Stimulated activated CD8-positive, alpha-beta memory T cell treated with anti-CD3 and anti-CD28 coated beads, Interleukin-7, amount 100 ng/mL, for 1 hour (primary cell): ENCODE data around the gene ZBTB22.
"Not testable (repeated sequence)": the region's sequence is repeated elsewhere in the genome, so short reads cannot be mapped to it uniquely, and the experiment has no call there.

Experiments
- DNase-seq, 2 donors: peaks; one replicate each; pipeline ENCODE4 v3.0.0-alpha.2; 2020; ENCODE audit warnings: low read depth in 2 of 2

The ZBTB22 gene

GRCh38 chr6:33279257-33279695 is 38.3 kb downstream of the ZBTB22 start:
- no peak for DNase-seq

DNA sequence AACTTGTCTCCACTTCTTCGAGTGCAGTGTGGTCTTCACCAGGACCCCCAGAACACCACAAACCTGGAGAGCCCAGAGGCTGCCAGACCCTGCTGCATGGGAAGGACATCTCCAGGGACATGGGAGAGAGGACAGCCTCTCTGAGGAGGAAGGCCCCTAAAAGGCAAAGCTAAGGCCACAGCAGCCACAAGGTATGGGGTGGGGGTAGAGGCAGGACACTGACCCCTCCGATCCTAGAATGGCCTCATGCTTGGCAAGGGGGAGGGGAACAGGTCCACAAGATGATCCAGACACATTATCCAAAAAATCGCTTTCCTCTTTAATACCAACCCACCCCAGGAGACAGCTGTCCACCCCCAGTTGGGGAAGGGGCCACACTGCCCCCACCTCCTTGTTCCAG is 38.7 kb downstream of the ZBTB22 start:
- DNase-seq = no peak

DNA sequence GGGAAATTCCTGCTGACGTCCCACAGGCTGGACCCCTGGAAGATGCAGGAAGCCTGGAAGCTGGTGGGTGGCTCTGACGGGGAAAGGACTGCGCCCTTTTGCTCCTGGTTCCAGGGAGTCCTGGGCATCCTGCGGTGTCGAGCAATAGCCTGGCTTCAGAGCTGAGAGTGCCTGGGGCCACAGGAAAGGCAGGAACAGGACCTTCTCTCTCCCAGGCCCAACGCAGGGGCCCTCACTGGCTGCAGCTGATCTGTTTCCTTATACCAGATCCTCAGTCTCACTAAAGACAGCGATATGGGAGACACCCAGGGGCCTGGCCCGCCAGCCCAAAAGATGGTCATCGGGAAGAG is 39.2 kb downstream of the ZBTB22 start:
- no peak for DNase-seq

DNA sequence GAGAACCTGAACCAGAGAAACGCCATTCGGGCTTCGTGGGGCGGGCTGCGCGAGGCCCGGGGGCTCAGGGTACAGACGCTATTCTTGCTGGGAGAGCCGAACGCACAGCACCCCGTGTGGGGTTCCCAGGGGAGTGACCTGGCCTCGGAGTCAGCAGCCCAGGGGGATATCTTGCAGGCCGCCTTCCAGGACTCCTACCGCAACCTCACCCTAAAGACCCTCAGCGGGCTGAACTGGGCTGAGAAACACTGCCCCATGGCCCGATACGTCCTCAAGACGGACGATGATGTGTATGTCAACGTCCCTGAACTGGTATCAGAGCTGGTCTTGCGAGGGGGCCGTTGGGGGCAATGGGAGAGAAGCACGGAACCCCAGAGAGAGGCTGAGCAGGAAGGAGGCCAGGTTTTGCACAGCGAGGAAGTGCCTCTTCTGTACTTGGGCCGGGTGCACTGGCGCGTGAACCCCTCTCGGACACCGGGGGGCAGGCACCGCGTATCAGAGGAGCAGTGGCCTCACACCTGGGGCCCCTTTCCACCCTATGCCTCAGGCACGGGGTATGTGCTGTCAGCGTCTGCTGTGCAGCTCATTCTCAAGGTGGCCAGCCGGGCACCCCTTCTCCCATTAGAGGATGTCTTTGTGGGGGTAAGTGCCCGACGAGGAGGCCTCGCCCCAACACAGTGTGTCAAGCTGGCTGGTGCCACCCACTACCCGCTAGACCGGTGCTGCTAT is 39.7 kb downstream of the ZBTB22 start:
- no peak for DNase-seq

- DNase-seq = peak in 1 of 2 donors; percentile 46
Measured at GRCh38 chr6:33276864-33277662, 40.5 kb downstream of the ZBTB22 start, which contains the start of gene B3GALT4. Gene B3GALT4 (plus strand): TSS chr6:33277123. CDS start chr6:33277420, 297 bp downstream.

DNA sequence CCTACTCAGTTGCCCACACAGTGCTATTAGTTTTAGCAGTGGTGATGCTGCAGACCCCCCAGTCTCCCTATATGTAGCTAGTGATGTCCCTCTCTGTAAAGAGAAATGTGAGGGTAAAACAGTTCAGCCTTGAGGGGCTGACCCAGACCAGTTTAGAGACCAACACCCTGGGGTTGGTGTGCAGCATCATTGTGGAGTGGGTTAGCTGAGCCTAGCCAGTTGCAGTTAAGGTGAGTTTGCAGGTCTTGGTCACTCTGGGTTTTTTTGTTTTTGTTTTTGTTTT is 41.0 kb downstream of the ZBTB22 start:
- DNase-seq = no peak

DNA sequence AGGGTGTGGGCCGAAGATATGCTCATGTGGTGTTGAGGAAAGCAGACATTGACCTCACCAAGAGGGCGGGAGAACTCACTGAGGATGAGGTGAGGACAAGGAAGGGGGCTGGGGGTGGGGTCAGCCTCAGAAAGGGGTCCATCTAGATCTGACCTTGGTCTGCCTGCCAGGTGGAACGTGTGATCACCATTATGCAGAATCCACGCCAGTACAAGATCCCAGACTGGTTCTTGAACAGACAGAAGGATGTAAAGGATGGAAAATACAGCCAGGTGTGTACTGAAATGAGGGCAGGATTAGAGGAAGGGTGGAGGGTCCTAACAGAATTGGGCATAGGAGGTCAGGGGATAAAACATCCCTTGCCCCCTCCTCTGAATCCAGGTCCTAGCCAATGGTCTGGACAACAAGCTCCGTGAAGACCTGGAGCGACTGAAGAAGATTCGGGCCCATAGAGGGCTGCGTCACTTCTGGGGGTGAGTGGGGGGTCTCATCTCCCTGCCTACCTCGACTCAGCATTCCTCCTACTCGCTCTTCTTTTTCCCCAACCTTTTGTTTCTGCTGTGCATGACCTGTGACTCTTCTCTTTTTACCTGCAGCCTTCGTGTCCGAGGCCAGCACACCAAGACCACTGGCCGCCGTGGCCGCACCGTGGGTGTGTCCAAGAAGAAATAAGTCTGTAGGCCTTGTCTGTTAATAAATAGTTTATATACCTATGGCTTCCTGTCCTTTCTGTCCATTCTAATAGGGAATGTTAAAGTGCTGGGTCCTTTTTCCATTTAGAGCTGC is 41.6 kb downstream of the ZBTB22 start:
- DNase-seq = not testable (repeated sequence)

- no peak for DNase-seq
Measured at GRCh38 chr6:33273924-33274902, 43.3 kb downstream of the ZBTB22 start.

GRCh38 chr6:33273129-33273923 is 44.2 kb downstream of the ZBTB22 start:
- no peak for DNase-seq

- DNase-seq = no peak
Measured at GRCh38 chr6:33272275-33273128, 45.0 kb downstream of the ZBTB22 start.

GRCh38 chr6:33271468-33272274 is 45.9 kb downstream of the ZBTB22 start, which contains the start of the genes RPS18 and VPS52:
Gene RPS18 (plus strand): TSS chr6:33272075. CDS start chr6:33272120, 45 bp downstream.
Gene VPS52 (minus strand): TSS chr6:33271876. CDS start chr6:33271675, 201 bp downstream.
- DNase-seq = peak; percentile 74 to 82

GRCh38 chr6:33271117-33271467 is 46.5 kb downstream of the ZBTB22 start:
- DNase-seq = no peak
